Amygdala (tissue), 56 donors: ENCODE measurements around the gene PTPRD.

Experiments used
- DNase-seq, 56 donors: peaks; one replicate each; lab custom pipeline; 2025; lab: John Stamatoyannopoulos, UW

PTPRD gene

DNA sequence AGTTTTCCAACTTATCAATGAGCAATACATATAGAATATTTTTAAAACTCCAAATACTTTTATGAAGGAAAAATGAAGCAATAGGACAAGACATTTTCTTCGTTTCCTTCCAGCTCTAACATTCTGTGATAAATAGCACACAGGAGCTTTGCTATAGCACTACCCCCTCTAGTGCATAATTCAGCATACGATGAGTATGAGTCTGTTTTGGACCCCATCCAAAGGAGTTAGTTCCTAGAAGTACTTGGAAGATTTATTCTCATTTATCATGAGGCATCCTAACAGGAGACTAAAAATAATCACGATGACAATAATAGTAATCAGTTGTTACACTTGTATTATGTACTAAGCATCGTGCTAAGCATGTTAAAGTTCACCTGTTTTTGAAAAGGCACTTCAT, 1751.9 kb downstream of the PTPRD start:
- DNase-seq, result no peak

DNA sequence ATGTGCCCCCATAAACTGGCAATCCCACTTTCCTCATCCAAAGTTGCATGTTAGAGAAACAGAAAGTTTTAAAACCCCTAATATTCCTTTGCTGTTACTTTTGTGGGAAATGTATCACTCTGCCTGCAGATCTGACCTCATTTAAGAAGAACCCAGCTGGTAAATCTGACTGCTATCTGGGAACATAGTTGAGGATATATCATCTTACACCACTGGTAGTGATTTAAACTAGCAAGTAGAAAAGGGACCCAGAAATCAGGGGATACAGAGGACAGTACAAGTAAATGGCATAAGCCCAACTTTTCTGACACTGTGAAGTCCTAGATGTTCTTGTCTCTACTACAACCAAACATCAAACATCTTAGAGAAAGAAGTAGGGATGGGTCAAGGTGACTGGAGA, 1752.7 kb downstream of the PTPRD start:
- DNase-seq, result no peak

DNA sequence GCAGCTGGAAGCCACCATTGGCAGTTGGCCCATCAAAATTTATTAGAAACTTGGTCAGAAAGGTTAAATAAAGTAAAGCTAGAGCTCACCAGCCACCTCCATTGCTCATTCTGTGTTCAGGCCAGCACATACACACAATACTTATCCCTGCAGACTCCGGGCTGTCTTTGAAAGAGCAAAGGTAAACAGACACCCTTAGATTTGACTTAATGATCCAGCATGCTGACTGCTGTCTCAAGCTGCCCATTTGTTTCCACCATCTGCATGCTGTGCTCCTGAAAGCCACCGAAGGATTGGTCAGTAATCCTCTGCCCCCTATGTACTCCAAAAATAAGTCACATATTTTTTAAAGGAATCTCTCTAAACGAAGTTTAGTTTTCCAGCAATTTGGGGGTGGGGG, 1753.4 kb downstream of the PTPRD start:
- DNase-seq, result no peak

DNA sequence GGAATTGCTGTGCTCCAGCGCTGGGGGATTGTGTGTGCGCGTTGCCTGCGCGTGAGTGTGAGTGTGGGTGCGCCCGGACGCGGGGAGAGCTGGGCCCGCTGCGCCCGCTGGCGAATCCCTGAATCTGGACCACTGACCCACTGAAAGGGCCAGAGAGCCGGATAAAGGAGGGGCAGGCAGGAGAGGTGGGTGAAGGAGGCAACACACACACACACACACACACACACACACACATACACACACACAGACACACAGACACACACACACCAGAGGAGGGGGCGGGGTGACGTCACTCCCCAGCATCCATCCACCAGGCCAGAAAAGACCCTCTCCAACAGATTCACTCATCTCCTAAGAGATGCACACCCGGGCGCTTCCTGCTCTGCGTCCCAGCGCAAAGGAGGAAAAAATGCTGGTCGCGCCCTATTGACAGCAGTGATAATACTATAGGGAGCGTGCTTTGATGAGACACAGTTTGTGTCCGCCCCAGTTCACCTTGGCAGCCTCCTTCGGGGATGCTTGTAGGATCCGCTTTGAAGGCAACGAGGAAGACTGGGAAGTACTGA, 1754.1 kb downstream of the PTPRD start:
- DNase-seq, result peak in 28 of 56 donors; percentile 10 to 66 (median 40)

DNA sequence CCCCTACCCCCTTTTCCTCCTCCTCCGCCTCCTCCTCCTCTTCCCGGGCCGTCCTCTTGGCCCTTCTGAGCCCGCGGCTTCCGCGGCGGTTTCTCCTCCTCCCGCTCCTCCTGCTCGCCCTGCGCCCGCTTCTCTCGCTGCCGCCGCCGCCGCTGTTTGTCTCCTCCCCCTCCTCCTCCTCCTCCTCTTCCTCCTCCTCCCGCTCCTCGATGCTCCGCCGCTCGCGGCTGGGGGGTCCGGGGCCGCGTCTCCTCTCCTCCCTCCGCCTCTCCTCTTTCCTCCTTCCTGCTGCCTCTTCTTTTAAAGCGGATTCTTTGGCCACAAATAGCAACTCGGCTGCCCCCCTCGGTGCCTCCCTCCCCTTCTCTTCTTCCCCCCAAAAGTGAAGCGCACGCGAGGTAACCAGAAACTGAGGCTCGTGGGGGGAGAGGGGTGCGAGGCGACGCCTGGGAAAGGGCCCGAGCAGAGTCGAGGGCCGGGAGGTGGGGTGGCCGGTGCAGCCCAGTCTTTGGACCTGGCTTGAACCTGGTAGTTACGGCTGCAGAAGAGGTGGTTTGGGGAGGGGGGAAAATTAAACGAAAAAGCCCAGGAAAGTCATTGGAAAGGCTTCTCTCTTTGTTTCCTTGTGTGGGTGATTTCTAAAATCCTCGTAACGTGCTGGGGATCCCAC, 1754.7 kb downstream of the PTPRD start:
- peak in 50 of 56 donors; percentile 28 to 82 (median 68) for DNase-seq

DNA sequence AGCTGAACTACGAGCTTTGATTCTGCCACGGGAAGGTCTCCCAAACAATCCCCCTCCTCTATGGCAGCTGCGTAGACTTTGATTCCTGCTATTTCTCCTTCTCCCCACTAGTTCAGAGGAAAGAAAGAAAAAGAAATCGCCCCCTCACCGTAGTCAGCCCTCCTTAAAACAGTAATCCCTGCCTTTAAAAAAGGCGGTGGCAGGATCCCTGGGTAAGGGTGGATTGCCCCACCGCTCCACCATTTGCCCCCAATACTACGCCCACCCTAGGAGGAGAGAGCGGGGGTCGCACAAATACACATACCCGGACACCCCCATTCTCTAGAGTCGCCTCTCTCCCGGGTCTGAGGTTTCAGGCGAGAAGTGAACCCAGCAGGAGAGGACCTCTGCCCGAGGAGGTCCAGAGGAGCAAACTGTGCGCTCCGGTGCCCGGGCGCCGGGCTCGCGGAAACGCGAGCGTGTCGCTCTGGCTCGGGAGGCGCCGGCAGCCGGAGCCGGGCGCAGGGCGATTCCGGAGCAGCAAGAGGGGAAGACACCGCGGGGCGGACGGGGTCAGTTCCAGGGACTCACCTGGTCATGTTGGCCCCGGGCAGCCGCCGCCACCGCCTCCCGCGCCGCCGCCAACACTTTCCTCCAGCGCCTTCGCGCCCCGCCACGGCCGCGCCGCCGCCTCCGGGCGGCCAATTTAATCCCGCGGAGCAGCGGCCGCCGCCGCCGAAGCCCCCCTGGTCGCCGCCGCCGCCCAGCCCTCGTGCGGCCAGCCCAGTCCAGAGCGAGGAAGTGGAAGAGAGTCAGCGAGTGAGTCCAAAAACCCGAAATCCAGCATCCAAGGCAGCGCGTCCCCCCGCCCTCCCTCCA, 1755.5 kb downstream of the PTPRD start:
- DNase-seq, result peak in 11 of 56 donors; percentile 38 to 74 (median 57)

DNA sequence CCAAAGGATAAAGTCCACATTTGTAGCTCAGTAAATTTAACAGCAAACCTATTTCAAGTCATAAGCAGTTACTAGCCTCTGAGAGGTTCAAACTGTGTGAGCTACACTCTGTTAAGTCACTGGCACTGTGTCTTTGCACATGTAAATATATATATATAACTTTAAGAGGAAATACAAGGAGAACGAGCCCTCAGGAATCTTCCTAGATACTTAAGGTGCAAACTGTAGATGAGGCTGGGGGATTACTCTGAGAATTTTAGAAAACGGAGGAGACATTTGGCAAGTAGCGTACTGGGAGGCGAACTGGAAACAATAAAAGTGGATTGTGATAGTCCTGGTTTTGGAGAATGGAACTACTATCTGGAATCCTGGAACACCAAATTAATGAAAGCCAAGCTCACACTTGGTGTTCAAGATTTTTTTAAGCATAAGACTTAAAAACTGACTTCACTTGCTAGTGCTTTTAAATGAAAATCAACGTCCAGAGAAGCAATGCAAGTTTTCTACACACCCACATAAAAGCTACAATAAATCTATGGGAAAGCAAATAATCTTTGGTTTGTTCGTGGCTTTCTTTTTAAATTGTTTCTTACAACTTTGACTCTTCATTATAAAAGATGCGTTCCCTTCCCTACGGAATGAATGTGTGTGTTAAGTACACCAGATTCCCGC, 1756.3 kb downstream of the PTPRD start:
- no peak for DNase-seq

DNA sequence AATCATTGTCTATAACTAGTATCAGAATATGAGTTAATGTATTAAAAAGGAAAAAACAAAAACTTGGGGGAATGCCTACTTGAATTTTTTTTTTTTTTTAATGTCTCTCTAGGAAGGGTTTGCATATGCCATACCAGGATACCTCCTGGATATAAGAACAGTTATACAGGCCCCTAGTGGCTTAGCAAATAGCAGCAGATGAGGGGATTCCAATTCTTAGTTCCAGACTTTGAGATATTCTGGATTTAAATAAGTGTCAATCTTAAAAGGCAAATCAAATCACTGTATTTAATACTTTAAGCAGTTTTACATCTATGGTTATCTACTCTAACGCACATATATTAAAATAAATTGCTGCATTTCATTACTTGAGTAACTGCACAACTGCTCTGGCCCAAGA, 1757.8 kb downstream of the PTPRD start:
- DNase-seq, result peak in 1 of 56 donors; percentile 25

DNA sequence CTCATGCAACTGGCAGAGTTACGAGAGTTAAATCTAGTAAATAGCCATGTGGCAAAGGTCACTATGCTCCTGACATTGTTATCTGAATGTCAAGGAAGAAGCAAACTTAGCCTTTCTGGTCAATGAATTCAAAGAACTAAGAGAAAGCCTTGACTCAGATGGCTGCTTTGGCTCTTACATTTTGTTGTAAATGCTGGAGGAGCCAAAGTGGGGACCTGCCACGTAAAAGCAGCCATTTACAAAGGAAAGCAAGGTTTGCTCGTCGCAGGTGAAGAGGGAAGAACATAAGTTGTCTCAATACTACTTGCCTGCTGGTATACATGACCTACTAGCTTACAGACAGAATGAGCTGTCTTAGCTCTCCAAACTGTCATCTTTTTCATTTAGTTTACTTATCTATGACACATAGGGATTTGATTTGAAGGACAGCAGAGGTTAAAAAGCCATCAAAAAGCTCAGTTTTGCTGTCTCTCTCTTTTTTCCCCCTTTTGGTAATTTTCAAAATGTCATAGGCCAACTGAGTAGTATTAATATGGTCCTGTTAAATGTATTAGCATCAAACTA, 1760.4 kb downstream of the PTPRD start:
- no peak for DNase-seq

DNA sequence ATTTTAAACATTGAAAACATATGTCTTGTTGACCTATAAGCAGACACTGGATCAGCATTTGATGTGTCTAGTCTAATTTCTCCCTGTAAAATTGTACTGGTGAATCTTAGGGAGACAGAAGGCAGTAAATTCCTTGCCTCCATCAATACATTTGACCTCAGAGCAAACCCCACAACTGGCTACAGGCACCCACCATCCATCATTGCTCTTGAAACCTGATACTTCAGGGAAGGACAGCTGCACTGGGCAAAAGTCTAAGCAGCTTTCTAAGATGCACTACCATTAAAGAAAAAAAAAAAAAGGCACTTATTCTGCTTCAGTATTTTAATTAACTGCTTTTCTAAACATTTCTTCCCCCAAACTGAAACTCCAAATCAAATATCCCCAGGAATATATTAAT, 1761.9 kb downstream of the PTPRD start:
- no peak for DNase-seq

DNA sequence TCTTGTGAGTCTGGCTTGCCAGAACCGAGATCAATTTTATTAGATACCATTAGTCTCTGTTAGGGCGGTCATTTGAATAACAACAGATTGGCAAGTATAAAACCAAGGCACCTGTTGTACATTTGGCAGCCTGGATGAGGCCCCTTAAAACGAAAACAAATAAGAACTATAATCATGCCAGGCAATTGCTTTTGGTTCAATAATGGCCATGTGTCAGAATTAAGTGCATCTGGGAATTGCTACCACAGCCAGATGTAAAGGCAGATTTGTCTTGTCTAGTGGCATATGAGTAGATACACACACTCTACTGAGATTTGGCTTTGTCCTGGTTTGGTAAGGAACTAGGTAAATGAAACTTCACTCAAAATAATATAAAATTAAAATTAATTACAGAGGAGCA, 1767.0 kb downstream of the PTPRD start:
- DNase-seq, result no peak

DNA sequence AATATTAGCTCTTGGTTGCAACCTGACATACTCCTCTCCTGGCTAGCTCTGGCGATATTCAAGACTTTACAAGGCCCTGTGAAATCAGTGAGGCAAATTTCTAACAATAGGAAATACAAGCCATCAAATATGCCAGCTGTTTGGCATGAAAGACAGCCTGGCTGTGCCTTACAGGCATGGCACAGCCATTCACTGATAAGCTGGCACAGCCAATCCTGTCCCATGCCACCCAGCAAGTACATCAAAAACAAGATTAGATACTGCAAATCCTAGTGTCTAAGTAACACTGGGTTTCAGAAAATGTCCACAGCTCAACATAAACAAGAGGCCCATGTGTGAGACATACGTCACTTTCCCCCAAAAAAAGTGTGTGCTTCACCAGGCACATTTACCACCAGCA, 1767.4 kb downstream of the PTPRD start:
- DNase-seq, result peak in 46 of 56 donors; percentile 7 to 84 (median 36)

DNA sequence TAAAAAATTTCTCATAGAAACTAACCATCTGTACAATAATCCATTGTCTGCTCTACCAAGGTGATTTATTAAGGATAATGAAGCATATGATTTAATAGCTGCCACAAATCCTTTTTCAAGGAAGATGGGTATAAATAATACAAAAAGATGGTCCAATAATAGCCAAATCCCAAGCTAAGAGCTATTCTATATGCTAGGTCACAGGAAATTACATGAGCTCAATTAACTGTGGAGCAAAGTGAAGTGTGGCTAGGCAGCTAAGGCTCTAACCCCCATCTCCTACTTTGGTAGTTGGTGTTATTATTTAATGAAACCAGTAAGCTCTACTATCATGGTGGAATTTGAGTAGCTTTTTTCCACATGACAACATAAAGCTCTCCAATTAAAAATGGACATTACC, 1768.3 kb downstream of the PTPRD start:
- DNase-seq, result no peak

DNA sequence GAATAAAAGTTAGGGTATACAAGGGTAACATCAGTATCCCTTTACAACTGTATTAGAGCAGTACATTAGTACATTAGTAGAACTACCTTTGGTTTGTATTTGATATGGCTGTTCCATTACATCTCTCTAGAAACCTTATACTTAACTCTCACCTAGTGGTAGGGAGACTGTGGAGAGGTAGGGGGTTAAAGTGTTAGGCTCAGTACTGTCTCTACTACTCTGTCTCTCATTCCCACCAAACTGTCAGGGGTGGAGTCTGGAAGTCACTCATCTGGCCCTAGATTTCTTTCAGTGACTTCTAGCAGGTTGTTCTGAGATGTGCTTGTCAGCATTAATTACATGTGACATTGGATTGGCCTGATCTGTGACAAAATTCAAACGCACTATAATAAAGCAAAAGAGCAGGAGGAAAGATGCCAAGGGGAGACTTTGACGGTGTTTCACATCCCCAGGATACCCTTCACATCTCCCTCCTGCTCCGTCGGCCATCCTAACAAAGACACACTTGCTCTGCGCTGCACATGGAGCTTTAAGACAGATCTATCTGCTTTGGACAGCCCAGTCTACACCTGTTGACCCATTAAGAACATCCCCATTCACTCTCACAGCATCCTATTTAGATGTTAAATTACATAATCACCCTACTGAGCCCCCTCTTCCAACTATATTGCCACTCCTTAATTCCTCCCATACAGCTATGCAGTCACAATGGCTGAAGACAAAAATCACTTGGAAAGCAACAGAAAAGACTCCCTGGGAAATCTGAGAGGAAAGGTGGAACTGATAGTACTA, 1770.2 kb downstream of the PTPRD start:
- no peak for DNase-seq

DNA sequence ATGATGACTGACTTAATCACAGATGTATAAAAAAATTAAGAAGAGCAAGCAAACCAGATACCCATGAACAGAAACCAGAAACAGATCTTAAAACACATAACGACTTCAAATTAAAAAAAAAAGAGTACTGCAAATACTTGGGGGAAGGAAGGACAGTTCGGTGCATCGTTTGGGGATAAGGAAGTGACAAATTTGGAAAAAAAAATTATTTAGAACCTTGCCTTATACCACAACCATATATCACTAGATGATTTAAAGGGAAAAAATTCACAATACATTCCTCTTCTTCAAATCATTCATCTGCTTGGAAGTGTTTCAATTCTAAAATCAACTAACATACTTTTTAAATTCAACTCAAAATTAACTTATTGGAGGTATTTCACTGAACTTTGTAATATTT, 1774.7 kb downstream of the PTPRD start:
- DNase-seq, result no peak

DNA sequence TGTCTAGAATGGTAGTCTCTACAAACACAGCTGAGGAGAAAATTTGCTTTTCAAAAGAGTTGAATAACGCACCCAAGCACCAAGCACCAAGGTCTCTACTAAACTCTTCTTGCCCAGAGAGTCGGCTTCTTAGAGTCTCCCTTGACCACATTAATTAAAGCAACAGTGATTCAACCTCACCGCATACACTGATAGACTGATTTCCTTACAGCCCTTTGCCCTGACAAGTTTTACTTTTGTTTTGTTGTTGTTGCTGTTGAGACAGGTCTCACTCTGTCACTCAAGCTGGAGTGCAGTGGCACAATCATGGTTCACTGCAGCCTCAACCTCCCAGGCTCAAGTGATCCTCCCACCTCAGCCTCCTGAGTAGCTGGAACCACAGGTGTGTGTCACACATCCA, 1777.5 kb downstream of the PTPRD start:
- no peak for DNase-seq

DNA sequence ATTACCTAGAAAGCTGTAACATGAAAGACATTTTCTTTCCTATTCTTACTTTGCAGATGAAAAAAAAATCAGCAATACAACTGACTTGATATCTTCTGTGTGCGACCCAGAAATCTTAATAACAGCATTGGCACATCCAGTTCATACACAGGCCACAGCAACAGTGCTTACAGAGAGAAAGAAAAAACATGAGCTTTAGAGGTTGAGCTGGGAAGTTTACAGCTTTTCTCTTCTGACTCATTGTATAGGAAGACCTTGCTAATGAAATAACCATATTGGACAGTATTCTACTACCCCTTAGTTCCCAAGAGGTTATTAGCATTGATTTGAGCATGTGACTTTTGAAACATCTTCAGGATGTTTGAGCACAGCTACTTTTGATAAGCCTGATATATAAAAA, 1779.8 kb downstream of the PTPRD start:
- DNase-seq, result no peak

DNA sequence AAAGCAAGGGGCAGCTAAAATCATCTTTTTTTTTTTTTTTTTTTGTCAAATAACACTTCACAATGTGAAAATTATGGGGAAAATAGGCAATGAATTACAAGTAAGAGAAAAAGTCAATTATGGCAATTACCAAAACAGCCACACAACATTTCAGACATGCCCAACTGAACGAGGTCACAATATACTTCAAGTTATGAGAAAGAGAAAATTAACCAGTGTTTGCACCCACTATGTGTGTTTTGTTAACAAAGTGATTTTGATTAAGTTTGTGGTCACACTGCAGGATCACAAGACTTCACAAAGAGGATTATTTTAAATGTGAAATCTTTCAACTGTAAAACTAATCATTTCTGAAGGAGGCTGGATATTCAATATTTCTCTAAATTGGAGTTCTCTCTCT, 1780.4 kb downstream of the PTPRD start:
- no peak for DNase-seq

DNA sequence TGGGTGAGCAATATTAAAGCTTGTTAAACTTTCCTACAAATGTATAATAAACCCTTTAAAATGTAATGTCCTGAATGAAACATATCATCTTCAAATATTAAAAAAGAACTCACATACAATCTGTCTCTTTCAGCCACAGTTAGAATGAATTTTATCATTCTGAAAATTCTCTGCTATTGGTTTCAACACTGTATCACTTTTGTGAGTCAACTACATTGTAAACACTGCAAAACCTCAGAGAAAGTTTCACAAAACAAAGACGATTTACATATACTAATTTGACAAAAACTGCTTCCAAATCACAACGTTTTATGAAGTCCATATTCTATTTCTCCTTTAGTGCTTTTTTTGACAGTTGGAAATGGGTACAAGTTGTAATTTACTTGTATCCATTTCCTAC, 1781.2 kb downstream of the PTPRD start:
- DNase-seq, result no peak

DNA sequence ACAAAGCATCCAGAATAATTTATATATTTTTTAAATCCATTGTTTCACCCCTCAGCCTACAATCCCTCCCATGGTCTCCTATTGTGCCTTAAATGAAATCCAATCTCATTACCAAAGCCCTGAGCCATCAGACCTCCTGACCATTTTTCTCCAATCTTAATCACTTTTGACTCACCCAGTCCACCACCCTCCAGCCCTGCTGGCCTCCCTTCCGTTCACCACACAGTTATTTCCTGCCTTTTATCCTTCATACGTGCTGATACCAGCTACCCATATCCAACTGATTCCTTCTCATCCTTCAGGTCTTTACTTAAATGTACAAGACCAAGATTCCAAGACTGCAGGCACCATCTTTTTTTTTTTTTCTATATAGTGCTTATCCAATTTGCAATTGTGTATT, 1786.5 kb downstream of the PTPRD start:
- DNase-seq, result no peak
